Glomerular visceral epithelial cell (primary cell): ENCODE data around the gene SLC5A8.
"Not testable (repeated sequence)": the region's sequence is repeated elsewhere in the genome, so short reads cannot be mapped to it uniquely, and the experiment has no call there.

Experiments used
- DNase-seq: peaks from one replicate; pipeline ENCODE4 v3.0.0-alpha.2; 2016; ENCODE audit errors: extremely low spot score

The SLC5A8 gene

DNA sequence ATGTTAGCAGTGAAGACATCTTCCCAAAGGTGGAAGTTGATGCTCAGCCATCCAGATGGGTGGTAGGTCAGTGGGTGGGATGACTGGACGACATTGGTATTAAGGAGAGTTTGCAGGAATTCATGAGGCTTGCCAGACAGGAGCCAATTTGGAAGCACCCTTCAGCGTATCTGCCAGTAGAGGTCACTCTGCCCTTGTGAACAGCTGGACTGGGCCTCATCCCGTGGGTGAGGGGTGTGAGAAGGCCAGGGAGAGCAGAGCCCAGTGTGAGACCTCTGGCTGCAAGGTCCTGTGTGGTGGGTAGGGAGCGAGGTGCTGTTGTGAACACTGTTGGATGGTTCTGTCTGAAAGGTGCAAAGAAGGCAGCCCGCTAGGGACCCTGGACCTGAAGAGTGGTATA lies 37.7 kb downstream of the SLC5A8 start:
- no peak for DNase-seq

DNA sequence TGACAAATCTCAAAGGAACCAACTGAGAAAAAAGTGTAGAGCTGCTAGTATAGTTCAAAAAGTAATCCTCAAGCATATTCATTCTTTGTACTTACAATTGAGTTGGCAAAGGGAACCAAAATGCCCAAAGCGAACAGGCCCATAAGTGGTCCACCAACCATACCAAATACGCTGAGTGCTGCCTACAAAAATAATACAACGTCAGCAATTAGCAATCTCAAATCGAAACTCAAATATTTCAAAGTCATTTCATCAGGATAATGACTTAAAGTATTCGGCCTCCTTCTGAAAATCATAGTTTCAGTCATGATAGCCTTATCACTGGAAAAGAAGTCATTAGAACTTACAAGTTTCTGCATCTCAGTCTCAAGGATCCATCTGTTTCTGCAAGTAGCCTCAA lies 42.0 kb downstream of the SLC5A8 start:
- DNase-seq, result no peak

DNA sequence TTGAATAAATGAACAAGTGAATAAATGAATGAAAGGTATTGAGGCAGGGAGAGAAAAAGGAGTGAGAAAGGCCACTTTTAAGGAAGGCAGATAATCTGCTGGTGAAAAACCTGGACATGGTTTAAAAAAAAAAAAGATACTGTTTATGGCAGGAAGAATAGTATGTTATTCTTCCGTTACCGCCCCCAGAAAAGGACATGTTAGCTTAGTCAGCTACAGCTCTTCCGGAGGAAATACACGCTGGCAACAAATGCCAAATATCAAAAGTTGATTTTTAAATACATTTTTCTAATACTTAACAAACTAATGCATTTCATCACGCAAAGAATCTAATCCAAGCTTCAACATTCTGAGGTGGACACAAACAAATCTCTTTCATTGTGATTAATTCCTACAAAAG lies 43.2 kb downstream of the SLC5A8 start:
- DNase-seq, result no peak

DNA sequence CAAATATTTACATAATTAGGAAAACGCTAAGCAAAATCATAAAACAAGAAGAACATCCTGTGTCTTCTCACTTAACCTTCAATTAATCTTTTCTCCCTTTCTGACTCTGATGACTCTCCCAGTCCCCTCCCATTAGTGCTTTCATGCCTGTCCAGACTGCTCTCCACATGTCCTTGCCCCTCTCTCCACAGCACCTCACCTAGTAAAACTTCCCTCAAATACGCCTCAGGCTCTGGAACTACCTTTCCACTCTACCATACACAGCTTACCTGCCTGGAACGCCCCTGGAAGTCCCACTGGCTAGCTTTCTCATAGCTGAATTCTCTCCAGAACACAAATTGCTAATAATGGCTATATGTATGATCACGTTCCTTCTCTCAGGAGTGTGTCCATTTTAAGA lies 44.7 kb downstream of the SLC5A8 start:
- DNase-seq, result no peak

DNA sequence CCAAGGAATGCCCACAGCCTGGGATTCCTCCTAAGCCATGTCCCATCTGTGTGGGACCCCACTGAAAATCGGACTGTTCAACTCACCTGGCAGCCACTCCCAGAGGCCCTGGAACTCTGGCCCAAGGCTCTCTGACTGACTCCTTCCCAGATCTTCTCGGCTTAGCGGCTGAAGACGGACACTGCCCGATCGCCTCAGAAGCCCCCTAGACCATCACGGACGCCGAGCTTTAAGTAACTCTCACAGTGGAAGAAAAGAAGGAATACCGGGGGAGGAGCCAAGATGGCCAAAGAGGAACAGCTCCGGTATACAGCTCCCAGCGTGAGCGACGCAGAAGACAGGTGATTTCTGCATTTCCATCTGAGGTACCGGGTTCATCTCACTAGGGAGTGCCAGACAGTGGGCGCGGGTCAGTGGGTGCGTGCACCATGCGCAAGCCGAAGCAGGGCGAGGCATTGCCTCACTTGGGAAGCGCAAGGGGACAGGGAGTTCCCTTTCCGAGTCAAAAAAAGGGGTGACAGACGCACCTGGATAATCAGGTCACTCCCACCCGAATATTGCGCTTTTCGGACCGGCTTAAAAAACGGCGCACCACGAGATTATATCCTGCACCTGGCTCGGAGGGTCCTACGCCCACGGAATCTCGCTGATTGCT lies 64.1 kb downstream of the SLC5A8 start:
- DNase-seq, result not testable (repeated sequence)

DNA sequence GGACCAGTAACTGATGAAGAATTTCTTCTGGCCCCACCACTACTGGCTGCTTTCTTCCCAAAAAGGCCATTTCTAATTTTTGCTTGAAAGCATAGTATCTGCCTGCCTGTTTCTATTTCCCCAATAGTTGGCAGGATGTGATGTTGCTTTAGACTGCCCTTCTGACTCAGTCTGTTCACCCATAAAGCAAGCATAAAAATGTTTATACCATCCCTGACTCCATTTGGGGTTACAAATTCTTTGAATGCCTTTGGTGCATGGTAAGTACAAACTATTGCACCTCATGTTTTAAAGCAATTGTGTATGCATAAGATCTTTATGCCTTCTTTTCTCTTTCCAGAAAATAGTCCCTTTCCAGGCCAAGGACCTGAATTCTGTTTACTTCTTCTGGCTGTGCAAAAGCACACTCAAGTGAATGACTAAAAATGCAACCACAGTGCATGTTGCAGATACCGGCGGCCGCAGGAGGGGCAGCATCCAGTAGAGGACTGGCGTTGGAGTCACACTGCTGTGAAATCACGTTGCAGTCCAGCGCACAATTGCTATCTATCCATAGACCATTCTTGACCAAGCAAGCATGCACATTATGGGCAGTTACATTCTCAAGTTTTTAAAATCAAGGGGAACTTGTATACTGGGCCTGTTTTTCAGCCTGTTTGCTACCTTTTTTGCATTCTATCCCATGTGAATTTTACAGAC lies 82.4 kb downstream of the SLC5A8 start:
- DNase-seq, result peak; percentile 12

DNA sequence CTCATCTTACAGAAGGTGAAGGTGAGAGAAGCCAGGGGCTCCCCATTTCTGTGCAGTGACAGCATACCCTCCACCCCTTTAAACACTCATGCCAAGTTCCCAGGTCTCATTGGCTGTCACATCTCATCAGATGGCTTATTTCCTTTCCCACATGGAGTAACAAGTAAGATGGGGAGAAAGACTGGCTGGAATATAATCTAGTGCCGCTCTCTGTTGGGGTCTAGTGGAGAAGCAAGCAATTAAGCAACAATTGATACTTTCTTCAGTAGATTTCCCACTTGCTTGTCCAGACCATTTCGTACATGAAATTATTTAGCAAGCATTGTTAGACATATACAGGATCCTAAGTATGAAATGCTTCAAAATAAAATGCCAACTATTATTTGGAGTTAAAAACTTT lies 92.2 kb downstream of the SLC5A8 start:
- DNase-seq, result no peak

DNA sequence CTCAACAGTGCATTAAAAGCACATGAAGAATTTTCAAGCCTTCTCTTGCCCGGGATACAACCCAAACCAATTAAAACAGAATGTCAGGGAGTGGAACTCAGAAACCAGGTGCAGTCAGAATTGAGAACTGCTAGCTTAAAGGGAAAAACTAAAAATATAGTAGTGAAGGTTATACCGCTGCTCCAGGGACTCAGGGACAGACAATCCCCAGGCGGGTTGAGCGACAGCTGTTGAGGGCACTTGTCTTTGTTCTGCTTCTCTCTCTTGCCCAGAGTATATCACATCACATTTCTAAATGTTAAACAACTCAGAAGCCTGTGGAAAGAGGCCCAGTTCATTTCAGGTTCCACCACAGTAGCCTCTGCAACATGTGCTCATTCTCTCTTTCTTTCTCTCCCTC lies 93.1 kb downstream of the SLC5A8 start:
- no peak for DNase-seq

DNA sequence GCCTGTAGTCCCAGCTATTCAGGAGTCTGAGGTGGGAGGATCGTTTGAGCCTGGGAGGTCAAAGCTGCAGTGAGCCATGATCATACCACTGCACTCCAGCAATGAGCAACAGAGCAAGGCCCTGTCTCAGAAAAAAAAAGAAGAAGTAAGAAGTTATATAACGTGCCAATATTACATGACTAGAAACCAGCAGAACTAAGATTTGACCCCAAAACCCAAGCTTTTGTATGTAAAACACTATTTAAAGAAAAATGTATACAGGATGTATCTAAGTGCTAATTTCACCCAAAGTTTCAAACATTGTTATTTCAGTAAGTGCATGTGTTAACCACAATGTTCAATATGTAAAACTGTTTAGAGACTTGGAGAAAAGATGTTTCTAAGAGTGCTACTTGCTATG lies 94.7 kb downstream of the SLC5A8 start:
- no peak for DNase-seq

DNA sequence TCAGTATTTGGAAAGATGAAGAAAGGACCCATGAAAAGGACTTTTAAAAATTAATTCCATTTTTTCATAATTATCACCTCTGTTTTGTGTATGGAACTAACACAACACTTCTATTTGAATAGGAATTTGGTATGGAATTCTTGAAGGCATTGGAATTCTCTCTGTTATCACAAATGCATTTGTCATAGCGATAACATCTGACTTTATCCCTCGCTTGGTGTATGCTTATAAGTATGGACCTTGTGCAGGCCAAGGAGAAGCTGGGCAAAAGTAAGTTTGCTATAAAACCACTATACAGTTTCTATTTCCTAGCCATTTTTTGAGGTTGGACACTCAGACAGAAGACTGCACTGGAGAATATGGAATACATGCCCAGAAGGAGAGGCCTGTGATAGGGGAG lies 98.6 kb downstream of the SLC5A8 start:
- no peak for DNase-seq

DNA sequence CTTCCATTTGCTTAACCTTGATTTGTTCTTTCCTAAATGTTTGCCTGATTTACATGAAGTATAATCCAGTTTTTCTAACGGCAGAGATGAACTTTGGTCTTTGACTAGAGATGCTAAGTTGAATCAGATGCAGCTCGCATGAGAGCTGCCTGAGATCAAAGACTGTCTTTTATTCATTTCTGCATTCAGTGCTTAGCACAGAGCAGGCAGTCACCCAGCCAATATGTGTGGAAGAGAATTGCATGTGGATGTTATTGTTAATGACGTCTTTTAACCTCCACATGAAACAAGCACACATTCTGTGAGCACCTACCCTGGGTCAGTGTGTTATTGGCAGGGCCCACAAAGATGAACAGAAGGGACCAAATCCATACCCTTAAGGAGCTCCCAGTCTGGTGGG lies 99.2 kb downstream of the SLC5A8 start:
- DNase-seq, result no peak

DNA sequence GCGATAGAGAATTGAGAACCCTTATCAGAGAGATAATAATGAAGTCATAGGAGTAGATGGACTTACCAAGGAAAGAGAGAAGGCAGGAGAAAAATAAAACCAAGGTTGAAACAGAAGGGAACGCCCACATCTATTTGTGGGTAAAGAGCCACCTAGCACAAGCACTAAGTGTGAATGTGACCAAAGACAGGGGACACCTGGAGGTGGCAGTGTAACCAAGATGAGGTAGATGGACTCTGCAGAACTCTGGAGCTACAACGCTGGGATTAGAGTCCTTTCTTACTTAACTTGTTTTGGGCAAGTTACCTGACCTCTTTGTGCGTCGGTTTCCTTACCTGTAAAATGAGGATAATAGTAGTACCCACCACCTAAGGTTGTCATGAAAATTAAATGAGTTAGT lies 101.9 kb downstream of the SLC5A8 start:
- DNase-seq, result no peak

DNA sequence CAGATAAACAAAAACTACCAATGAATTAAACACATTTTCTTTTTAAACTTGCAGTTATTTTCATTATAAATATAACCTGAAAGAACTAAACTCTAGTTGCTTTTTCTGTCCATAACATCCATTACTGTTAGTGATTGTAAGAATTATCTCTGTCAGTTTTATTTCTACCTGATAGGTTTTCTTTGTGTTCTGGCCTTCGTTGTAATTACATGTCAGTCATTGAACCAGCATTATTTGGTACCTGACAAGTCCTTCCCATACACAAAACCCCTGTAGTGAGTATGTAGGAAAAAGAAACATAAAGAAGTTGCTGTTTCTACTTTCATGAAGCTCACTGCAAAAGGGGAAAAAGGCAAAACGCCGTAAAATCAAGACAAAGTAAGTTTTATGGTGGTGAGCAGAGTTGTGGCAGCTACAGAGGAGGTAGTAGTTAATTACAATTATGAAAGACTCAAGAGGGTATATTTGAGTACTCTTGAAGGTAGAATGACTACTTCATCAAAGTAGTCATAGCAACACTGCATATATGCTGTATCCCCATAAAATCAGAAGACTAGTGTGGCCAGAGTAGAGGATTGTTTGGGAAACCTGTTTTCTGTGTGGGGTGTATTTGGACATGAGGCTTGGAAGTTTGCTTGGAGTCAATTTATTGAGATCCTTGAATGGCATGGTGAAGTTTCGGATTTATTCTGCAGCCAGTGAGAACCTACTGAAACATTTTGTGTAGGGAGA lies 102.8 kb downstream of the SLC5A8 start:
- DNase-seq, result no peak
